Mucosa of gallbladder (tissue), 1 donor: ENCODE data around the gene ITCH. TPM values are rescaled to one million over a fixed set of nuclear protein-coding genes. Genes with fewer than 3 reads are reported as not detected.
A peak's percentile ranks its signal among the peaks of the same experiment; 100 is the strongest.
"Not testable (repeated sequence)": the region's sequence is repeated elsewhere in the genome, so short reads cannot be mapped to it uniquely, and the experiment has no call there.

Experiments
- DNase-seq: peaks from one replicate; pipeline ENCODE4 v3.0.0-alpha.2; 2020; ENCODE audit warnings: low spot score
- total RNA-seq: library from RNA; stranded (reverse); gene quantifications from one replicate; pipeline ENCODE4 v1.2.1, GENCODE V29; 2021
- donor health status: DM: no; HTN: no; CAD: no.

Gene ITCH
- total RNA-seq, 1 donor from 2014 or later, result 46.2 TPM

DNA sequence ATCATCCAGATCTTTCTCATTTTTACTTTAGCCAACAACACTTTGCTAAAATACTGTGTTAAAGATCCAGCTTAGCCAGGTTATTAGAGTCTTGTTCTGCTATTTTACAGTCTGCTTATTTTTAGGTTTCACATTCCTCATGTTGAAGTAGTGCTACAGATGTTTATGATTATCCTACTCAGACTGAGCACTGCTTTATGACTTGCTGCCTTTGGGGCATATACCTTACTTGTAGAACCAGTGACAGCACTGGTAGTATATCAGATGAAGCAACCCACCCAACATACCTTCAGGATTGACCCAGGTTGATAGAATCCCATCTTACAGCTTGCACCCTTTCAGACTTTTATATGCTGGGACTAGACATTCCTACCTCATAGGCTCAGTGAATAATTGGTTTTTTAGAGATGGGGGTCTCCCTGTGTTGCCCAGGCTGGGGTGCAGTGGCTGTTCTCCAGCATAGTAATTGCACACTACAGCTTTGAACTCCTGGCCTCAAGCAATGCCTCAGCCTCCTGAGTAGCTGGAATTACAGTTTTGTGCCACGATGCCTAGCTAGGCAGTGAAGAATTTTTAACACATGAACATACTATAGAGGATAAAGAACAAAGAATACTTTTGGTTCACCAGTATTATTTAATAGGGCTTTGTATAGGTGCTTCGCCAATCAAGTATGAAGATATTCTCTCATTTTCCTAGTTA, 89.4 kb downstream of the ITCH start:
- no peak for DNase-seq

DNA sequence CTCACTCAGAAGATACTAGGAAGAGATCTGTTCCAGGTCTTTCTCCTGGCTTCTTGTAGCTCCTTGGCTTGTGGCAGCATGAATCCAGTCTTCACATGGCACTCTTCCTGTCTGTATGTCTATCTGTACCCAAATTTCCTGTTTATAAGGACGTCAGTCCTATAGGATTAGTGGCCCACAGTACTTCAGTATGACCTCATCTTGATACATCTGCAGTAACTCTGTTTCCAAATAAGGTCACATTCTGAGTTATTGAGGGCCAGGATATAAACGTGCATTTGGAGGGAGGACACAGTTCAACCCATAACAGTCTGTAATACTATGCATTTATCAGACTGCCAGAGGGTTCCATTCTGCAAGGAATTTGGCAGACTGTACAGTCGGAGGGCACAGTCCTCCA, 95.6 kb downstream of the ITCH start:
- DNase-seq, result no peak

DNA sequence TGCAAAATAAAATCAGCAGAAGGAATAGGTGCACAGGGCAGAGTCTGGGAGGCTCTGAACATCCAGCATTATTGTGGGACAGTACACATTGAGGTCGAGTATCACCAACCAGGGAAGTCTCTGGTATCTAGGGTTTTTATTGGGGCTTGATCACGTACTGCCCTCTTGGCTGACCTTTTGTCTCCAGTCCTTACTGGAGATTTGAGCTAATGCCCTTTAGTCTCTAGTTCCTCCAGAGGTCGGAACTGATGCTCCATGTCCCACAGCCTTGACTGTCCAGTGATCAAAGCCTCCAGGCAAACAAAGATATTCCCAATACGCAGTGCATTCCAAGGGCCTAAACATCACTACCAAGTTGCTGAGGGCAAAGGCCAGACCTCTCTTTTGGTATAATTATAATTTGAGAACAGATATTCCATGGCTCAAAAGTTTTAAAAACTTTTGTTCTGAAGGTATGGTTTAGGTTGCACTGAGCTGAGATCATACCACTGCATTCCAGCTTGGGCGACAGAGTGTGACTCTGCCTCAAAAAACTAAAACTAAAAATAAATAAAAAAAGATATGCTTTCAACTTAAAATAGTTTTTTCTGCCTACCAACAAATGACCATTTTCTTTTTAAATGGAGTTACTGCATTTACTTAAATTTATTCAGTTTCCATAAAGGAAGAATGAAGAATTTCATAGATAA, 96.3 kb downstream of the ITCH start:
- no peak for DNase-seq

DNA sequence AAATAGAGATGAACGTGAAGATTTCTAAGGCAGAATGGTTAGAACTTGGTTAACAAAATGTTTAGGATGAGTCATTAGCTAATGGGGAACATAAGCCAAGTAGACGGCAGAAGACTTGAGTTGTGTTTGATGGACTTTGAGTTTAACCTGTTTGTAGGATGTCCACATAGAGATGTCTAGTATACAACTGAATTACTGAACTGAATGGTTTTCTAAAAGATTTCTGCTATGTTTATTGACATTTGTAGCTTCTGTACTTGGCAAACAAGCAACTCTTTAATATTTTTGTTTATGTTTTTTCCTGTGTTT, 98.7 kb downstream of the ITCH start:
- DNase-seq, result no peak

DNA sequence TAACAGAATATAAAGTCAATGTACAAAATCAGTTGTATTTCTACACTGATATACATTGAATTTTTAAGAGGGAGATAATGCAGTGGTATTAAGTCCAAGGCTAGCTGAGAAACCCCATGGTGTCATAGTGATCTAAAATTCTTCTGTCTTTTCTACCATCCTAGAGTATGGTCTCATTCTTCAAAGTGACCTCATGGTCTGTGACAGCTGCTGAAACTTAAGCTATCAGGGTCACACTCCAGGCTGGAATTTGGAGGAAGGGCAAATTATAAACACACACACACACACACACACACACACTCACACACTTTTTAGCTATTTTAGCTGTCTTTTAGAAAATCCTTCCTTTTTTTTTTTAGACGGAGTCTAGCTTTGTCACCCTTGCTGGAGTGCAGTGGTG, 105.9 kb downstream of the ITCH start:
- no peak for DNase-seq

DNA sequence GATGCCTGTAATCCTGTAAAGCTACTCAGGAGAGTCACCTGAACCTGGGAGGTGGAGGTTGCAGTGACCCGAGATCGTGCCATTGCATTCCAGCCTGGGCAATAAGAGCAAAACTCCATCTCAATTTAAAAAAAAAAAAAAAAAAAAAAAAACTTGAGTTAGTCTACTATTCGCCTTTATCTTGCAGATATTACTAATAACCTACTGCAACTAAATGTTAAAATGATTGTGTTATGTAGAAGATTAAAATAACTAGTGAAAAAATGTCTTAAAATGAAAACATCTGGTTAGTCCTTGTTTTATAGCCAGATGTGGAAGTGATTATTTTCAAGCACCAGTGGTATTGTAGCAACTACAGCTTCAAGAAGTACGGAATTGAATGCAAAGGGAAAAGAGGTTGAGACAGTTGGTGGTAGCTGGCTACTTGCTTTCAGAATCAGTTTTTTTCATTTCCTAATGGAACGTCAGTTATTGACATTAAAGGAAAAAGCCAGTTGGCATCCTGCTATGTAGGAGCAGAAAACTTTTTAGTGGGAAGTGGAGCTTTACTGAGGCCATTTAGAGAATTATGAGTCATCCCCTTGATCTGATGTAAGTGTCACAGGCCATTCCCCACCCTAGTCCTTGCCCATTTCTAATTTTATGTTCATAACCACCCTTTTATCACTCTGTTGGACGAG, 109.3 kb downstream of the ITCH start:
- DNase-seq, result no peak

DNA sequence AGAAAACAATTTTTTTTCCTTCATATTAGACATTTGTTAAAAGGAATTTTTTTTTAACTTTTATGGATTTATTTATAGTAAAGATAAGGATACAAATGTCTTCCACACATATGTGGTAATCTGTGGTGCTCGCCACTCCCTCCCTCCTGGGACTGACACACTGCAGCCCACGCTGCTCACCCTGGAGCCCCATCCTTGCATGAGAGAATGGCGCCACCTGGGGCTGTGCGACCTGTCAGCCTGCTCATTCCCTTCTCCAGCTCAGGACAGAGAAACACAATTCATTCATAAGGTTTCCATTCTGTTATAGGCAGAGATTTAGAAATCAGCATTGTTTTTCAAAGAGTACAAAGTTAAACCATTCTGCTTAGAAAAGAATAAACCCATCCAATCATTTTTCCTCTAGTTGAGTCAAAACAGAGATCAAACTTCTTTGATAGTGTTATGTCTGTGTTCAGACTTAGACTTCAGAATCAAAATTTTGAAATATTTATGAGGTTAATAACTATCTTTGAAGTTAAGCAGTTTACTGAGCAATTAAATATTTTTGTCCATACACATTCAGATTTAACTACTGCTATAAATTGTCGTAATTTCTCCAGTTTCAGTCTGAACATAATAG, 110.3 kb downstream of the ITCH start:
- DNase-seq, result no peak

DNA sequence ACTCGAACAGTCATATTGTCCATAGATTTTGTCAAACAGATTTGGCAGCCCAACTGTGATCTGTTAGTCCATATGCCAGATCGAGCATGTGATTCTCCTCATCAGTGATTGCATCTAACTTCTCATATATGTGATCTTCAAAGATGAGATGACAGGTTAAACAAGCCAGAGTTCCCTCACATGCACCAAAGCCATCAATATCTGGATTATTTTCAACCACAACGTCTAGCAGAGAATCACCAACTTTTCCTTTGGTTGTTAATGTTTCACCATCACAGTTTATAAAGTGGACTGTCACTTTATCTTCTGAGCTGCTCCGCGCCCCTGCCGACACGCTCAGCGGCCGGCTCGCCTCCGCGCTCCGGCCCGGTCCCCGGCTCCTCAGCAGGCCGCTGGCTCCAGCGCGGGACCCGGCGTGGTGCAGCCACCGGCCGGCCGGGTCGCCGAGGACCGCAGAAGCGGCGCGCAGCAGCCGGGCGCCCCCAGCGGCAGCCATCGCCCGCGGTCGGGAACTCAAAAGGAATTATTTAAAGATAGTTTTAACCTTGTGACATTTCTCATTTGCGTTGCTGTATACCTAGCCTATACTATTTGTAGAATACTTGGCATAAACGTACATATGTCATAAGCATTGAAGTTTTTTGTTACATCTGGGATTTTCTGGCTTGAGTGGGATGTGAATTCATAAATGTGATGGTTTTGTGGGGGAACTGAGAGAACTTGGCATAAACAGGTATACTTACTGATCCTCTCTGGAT, 113.1 kb downstream of the ITCH start:
- DNase-seq, result peak; percentile 31

DNA sequence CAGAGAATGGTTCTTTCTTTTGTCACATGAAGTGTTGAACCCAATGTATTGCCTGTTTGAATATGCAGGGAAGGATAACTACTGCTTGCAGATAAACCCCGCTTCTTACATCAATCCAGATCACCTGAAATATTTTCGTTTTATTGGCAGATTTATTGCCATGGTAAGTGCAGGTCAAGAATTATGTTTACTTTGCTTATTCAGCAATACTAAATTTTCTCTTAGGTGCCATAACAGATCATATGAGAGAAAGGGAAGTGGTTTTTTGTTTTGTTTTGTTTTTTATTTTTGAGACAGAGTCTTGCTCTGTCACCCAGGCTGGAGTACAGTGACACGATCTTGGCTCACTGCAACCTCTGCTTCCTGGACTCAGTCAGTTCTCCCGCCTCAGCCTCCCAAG, 116.6 kb downstream of the ITCH start:
- no peak for DNase-seq

DNA sequence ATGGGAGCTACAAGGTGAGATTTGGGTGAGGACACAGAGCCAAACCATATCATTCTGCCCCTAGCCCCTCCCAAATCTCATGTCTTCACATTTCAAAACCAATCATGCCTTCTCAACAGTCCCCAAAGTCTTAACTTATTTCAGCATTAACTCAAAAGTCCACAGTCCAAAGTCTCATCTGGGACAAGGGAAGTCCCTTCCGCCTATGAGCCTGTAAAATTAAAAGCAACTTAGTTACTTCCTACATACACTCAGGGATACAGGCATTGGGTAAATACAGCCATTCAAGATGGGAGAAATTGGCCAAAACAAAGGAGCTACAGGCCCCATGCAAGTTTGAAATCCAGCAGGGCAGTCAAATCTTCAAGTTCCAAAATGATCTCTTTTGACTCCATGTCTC, 119.1 kb downstream of the ITCH start:
- not testable (repeated sequence) for DNase-seq

DNA sequence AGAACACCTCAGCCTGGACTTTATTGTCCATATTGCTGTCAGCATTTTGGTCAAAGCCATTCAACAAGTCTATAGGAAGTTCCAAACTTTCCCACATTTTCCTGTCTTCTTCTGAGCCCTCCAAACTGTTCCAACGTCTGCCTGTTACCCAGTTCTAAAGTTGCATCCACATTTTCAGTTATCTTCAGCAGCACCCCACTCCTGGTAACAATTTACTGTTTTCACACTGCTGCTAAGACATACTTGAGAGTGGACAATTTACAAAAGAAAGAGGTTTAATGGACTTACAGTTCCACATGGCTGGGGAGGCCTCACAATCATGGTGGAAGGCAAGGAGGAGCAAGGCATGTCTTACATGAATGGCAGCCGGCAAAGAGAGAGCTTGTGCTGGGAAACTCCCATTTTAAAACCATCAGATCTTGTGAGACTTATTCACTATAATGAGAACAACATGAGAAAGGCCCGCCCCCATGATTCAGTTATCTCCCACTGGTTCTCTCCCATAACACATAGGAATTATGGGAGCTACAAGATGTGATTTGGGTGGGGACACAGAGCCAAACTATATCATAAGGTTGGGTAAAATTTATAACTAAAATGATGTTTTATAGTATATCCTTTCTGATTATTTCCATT, 120.6 kb downstream of the ITCH start:
- DNase-seq, result not testable (repeated sequence)

DNA sequence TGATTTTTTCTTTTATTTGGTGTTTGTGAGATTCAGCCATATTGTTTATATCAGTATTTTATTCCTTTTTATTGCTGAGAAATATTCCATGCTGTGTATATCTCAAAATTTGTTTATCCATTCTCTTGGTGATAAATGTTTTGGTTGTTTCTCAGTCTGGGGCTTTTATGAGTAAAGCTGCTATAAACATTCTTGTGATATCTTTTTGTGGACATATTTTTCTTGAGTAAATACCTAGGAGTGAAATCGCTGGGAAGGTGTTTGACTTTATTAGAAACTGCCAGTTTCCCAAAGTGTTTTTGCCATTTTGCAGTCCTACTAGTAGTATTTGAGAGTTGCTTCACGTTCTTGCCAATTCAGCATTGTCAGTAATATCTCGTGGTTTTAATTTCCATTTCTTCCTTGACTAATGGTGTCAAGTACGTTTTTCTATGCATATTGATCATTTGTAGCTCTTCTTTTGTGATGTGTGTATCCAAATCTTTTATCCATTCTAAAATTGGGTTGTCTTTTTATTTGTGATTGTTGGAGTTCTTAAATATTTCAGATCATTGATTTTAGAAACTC, 122.1 kb downstream of the ITCH start:
- no peak for DNase-seq

DNA sequence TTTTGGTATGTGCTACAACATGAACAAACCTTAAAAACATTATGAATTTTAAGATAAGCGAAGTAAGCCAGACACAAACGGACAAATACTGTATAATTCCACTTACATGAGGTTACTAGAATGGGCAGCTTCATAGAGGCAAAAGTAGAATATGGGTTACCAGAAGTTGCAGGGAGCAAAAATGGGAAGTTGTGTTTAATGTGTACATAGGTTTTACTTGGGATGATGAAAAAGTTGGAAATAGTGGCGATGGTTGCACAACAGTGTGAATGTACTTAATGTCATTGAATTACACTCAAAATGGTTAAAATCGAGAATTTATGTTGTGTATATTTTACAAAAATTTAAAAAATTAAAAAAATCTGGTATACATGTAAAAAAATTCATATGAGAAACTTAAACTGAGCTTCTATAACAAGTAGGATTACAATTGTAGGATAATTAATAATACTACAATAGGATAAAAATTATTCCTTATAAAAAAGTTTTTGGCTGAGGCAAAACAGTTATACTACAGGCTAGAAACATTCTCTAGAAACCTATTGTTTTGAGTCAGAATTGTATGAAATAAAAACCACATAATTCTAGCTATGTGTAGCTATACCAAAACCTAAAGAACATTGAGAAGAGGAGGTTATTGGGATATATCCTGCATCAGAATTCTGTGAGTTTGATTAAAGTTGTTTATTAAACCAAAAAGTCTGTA, 128.3 kb downstream of the ITCH start:
- no peak for DNase-seq

DNA sequence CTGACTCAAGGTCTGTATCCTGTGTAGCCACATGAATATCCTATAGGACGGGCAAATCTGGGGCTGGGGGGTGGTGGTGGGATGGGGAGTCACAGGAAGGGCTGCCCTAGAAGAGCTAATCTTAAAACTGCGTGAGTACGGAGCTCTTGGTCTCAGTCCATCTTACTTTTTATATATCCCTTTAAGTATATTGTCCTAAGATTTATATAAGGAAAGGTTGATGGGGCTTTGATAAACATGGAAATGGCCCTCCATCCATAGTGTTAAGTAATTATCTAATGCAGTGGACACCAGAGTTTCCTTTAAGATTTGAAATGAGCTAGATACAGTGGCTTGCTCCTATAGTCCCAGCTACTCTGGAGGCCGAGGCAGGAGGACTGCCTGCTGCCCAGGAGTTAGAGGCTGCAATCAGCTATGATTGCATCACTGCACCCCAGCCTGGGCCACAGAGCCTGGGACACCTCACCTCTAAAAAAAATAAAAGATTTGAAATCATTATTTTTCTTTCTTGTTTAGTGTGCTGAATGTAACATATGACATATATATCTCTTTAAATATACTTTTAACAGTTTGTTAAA, 128.9 kb downstream of the ITCH start:
- no peak for DNase-seq

DNA sequence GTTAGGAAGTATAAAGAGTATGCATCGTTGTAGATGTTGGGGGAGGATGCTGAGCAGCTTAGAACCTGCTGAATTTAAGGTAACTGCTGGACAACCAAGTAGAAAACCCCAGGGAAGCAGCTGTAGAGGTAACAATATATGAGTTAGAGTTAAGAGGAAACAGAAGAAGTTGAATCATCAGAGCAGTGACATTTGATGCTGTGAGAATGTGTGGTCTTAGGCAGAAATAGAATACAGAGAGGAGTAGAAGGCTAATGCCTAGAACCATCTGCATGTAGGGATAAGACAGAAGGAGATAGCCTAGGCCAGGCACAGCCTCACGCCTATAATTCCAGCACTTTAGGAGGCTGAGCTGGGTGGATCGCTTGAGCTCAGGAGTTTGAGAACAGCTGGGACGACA, 130.6 kb downstream of the ITCH start:
- no peak for DNase-seq

DNA sequence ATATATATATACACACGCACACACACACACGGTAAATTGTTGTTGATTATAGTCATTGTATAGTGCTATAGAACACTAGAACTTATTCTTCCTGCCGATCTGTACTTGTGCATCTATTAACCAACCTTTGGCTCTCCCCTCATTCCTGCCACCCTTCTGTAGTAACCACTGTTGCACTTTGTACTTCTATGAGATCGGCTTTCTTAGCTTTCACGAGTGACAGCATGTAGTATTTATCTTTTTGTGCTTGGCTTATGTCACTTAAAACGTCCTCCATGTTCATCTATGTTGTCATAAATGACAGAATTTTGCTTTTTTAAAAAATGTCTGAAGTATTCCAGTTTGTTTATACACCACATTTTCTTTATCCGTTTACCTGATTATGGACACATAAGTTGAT, 132.2 kb downstream of the ITCH start:
- no peak for DNase-seq

DNA sequence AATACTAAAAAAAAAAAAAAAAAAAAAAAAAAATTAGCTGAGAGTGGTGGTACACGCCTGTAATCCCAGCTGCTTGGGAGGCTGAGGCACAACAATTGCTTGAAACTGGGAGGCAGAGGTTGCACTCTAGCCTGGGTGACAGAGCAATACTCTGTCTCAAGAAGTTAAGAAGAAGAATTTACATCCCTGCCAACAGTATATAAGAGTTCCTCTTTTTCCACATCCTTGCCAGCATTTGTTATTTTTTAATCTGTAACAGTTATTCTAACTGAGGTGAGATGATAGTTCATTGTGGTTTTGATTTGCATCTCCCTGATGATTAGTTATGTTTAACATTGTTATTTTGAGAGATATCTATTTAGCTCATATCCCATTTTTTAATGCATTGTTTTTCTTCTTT, 132.8 kb downstream of the ITCH start:
- DNase-seq, result no peak

DNA sequence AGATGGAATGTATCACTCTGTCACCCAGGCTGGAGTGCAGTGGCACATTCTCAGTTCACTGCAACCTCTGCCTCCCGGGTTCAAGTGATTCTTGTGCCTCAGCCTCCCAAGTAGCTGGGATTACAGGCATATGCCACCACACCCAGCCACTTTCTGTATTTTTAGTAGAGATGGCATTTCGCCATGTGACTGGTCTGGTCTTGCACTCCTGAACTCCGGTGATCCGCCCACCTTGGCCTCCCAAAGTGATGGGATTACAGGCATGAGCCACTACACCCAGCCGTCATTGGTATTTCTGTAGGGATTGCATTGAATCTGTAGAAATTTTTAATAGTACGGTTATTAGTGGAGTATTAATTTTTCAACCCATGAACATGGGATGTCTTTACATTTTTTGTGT, 134.5 kb downstream of the ITCH start:
- not testable (repeated sequence) for DNase-seq

DNA sequence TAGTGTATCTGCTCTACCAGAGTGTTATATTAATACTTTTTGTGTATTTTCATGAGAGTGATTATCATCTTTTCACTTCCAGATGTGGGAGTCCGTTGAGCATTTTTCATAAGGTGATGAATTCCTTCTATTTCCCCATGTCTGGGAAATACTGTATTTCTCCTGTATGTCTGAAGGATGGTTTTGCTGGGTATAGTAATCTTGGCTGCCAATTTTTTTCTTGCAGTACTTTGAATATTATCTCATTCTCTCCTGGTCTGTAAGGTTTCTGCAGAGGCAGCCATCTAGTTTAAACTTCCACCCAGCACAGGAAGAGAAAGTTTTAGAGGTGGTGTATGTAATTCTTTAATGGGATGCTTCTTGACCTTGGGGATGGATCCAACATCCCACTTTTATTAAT, 137.8 kb downstream of the ITCH start:
- no peak for DNase-seq

DNA sequence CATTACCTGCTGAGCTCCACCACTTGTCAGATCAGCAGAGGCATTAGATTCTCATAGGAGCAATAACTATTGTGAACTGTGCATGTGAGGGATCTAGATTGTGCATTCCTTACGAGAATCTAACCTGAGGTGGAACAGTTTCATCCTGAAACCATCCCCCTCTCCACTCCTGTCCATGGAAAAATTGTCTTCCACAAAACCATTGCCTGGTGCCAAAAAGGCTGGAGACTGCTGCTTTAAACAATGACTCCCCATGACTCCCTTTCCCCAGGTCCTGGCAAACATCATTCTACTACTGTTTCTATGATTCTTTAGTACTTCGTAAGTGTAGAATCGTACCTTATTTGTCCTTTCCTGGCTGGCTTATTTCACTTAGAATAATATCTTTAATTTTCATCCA, 143.4 kb downstream of the ITCH start:
- no peak for DNase-seq
